AG04449 (cell line): Measurements from ENCODE around the gene DDHD1.

Experiments
- CTCF ChIA-PET: fragments of 350-600 bp; formaldehyde crosslinking; extraction: SDS; loops from one replicate; lab custom pipeline; 2021; ENCODE audit warnings: antibody characterized with exemption; lab: Yijun Ruan, JAX
- POLR2A ChIA-PET: fragments of 400-600, 350-600 bp; formaldehyde crosslinking; extraction: SDS; loops from one replicate; lab custom pipeline; 2020; ENCODE audit warnings: antibody characterized with exemption, inconsistent platforms; lab: Yijun Ruan, JAX
- DNase-seq: peaks from one replicate; pipeline ENCODE4 v3.0.0-alpha.2; 2010; ENCODE audit warnings: low read depth, low spot score
- H3K4me3 ChIP-seq: 2 replicates; pipeline ENCODE4 v1.5.1; 2011; ENCODE audit warnings: low read depth, mild to moderate bottlenecking, control low read depth, low read length
- TF ChIP-seq, protein P1 (sequence below): IDR thresholded peaks from one replicate; pipeline ENCODE4 v1.5.1; 2011; ENCODE audit warnings: mild to moderate bottlenecking, moderate library complexity, low read length, control low read depth, inconsistent platforms; ENCODE audit not compliant: insufficient read depth; ENCODE audit errors: missing control alignments

DDHD1 gene

DNA sequence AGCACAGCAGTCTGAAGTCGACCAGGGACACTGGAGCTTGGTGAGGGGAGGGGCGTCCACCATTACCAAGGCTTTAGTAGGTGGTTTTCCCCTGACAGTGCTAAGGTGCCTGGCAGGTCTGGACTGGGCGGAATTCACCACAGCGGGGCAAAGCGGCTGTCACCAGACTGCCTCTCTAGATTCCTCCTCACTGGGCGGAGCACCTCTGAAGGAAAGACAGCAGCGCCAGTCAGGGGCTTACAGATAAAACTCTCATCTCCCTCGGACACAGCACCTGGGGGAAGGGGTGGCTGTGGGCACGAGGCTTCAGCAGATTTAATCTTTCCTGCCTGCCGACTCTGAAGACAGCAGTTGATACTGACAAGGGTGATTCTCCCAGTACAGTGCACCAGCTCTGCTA lies 39.1 kb downstream of the DDHD1 start:
- POLR2A ChIA-PET = no interaction called here
- TF ChIP-seq, protein P1, sequence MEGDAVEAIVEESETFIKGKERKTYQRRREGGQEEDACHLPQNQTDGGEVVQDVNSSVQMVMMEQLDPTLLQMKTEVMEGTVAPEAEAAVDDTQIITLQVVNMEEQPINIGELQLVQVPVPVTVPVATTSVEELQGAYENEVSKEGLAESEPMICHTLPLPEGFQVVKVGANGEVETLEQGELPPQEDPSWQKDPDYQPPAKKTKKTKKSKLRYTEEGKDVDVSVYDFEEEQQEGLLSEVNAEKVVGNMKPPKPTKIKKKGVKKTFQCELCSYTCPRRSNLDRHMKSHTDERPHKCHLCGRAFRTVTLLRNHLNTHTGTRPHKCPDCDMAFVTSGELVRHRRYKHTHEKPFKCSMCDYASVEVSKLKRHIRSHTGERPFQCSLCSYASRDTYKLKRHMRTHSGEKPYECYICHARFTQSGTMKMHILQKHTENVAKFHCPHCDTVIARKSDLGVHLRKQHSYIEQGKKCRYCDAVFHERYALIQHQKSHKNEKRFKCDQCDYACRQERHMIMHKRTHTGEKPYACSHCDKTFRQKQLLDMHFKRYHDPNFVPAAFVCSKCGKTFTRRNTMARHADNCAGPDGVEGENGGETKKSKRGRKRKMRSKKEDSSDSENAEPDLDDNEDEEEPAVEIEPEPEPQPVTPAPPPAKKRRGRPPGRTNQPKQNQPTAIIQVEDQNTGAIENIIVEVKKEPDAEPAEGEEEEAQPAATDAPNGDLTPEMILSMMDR = no peak
- no peak overlapping the region for H3K4me3 ChIP-seq
- no peak for DNase-seq
- CTCF ChIA-PET = no interaction called here

DNA sequence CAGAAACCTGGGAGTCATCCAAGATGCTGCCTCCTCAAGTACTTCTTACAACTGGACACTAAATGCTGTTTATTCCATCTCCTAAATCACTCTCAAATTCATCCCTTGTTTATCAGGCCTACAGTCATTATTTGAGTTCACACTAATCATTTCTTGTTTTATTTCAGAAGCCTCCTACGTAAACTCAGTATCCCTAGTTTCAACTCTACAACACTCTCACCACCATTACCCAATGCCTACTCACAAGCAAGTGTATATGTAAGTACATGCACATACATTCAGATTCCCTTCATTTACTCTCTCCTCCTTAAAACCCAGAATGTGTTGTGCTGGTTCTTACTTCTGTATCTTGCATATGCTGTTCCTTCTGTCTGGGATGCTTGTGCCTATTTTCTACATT lies 43.0 kb downstream of the DDHD1 start:
- TF ChIP-seq, protein P1 = no peak
- ChIA-PET POLR2A (no interaction called here), CTCF (interaction anchor here (0.9 to 2.3 kb wide), 2 partner anchors 12 to 186 kb away, joined by 6 to 8 read pairs; no protein-coding TSS in a partner anchor)
- DNase-seq = no peak
- H3K4me3 ChIP-seq = no peak overlapping the region

DNA sequence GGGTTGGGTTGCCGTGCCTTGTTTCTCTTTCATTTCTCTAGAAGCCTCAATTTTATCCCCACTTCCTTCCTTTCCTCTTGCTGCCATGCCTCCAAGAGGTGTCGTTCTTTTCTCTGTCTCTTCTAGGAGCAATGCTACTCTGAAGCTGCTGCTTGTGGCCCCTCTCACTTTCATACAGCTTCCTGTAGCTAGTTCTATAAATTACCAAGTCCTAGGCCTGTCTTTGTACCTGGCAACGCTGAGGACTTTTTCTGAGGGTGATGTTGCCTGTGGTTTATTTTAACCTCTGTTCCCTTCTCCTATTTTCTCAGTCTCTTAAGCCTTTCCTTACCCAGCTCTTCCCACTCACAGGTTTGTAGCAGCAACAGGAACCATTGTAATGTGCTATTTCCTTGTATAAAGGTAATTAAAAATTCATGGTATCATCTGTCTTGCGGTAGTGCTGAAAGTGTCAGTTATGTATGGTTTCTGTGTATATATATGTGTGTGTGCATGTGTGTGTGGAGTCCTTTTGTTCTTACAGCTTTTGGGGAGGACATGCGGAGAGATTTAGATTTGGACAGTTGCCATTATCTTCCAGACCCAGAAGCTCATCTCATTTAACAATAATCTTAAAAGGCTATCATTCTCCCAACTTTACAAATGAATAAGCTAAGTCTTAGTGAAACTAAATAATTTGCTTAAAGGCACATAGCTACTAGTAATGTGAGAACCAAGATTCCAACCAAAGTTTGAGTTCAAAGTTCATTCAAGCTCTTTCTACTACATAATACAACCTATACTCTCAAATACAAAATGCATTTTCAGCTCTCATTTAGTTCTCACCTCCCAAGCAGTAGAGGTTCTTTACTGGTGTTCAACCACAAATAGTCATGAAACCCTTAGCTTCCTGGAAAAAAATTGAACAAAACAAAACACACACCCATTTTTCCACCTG lies 43.8 kb downstream of the DDHD1 start:
- peak overlapping the region; percentile 43 for H3K4me3 ChIP-seq
- no peak for DNase-seq
- ChIA-PET POLR2A (no interaction called here), CTCF (interaction anchor here (0.7 to 2.3 kb wide), 3 partner anchors 11 to 186 kb away, joined by 3 to 8 read pairs (median 6); no protein-coding TSS in a partner anchor)
- TF ChIP-seq, protein P1 = no peak

DNA sequence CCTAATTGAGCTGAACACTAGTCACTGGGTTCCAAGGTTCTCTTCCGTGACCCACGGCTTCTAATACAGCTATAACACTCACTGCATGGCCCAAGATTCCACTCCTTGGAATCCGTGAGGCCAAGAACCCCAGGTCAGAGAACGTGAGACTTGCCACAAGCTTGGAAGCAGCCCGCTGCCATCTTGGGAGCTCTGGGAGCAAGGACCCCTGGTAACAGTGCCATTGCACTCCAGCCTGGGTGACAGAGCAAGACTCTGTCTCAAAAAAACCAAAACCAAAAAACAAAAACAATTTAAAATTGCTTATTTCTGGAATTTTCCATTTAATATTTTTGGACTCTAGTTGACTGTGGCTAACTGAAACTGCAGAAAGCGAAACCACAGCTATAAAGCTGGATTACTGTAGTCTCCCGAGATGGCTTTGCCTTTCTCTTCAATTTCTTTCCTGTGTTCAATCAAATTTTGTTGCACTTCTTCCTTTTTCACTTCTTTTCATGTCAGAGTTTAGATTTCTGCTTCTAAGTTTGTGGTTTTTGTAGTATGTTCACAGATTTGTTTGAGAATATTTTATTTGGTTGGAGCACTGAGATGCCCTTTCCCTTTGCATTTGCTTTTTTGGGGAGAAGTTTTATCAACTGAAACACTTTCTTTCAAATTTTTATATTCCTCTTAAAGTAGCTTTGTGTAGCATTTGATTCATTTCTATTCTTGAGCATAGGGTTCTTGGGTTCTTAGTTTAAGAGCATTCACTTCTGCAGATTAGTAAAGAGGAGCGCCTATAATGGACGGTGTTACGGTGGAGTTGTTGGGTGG lies 44.6 kb downstream of the DDHD1 start:
- TF ChIP-seq, protein P1 = no peak
- DNase-seq = no peak
- H3K4me3 ChIP-seq = peak overlapping the region; percentile 43
- ChIA-PET CTCF (interaction anchor here (0.7 to 2.3 kb wide), 3 partner anchors 13 to 187 kb away, joined by 3 to 8 read pairs (median 3); no protein-coding TSS in a partner anchor), POLR2A (no interaction called here)

DNA sequence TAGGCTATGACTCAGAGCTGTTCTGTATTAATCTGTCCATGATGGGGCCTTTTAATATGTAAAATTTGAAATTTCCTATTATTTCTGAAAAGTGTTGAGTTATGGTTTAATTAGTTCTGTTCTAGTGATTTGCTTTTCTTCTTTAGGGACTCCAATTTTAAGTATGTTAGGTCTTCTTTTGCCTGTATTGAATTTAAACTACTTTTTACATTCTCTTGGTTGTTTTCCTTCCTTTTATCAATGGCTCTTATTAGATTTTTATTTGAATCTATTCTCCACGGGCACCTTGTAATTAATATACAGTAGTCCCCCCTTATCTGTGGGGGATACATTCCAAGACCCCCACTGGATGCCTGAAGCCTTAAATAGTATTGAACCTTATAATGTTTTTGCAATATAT lies 46.4 kb downstream of the DDHD1 start:
- H3K4me3 ChIP-seq = no peak overlapping the region
- ChIA-PET POLR2A (no interaction called here), CTCF (interaction anchor here (1.4 to 1.5 kb wide), 2 partner anchors 11 to 12 kb away, joined by 3 to 6 read pairs; no protein-coding TSS in a partner anchor)
- DNase-seq = no peak
- TF ChIP-seq, protein P1 = no peak
